K562 (cell line): ENCODE data around the gene CSTPP1. TPM values are rescaled to one million over a fixed set of nuclear protein-coding genes. Genes with fewer than 3 reads are reported as not detected.

ENCODE experiments used
- DDX20 ChIP-seq: fragments of 450-650 bp; IDR thresholded peaks from 2 replicates; pipeline ENCODE4 v1.6.1; 2016; ENCODE audit warnings: missing genetic modification characterization, low read depth, mild to moderate bottlenecking, missing compliant biosample characterization, moderate library complexity
- DEAF1 ChIP-seq: fragments of 450-650 bp; formaldehyde crosslinking; IDR thresholded peaks from 2 replicates; pipeline ENCODE4 v1.4.0; 2020; ENCODE audit warnings: mild to moderate bottlenecking, moderate library complexity
- FUS ChIP-seq: fragments of 200-400 bp; formaldehyde crosslinking; optimal IDR thresholded peaks from 2 replicates; pipeline ENCODE3; 2017; ENCODE audit warnings: low read depth, low read length
- HDAC8 ChIP-seq: fragments of 450-650 bp; IDR thresholded peaks from 2 replicates; pipeline ENCODE4 v1.6.1; 2016; ENCODE audit warnings: mild to moderate bottlenecking, missing genetic modification characterization, moderate library complexity, missing compliant biosample characterization
- JUN ChIP-seq, 2 experiments: sonication (generic) in 1 of 2; formaldehyde crosslinking in 1 of 2; IDR thresholded peaks; 2 replicates each; pipeline versions ENCODE4 v1.6.1 to v1.8.0; 2012 to 2022; ENCODE audit warnings: borderline replicate concordance in 2 of 2, mild to moderate bottlenecking in 2 of 2, improper control_type of control experiment in 1 of 2, low read depth in 1 of 2, low read length in 1 of 2, missing genetic modification reagents in 1 of 2
- KLF1 ChIP-seq: fragments of 450-650 bp; IDR thresholded peaks from 2 replicates; pipeline ENCODE4 v1.6.1; 2016; ENCODE audit warnings: missing genetic modification characterization, missing compliant biosample characterization
- RCOR1 ChIP-seq, 2 experiments: IDR thresholded peaks; 2 replicates each; pipeline ENCODE4 v1.6.1; 2012; ENCODE audit warnings: low read depth in 2 of 2, low read length in 2 of 2, borderline replicate concordance in 1 of 2, improper control_type of control experiment in 1 of 2
- YY1 ChIP-seq, 3 experiments: IDR thresholded peaks; 2 replicates each; pipeline ENCODE4 v1.6.1; 2011; ENCODE audit warnings: low read length in 2 of 3, mild to moderate bottlenecking in 2 of 3, moderate library complexity in 2 of 3, borderline replicate concordance in 1 of 3, control low read depth in 1 of 3, low read depth in 1 of 3; ENCODE audit not compliant: insufficient read depth in 3 of 3, insufficient replicate concordance in 2 of 3, control insufficient read depth in 1 of 3, insufficient read length in 1 of 3; ENCODE audit errors: extremely low read depth in 1 of 3
- ZBTB33 ChIP-seq: sonication (generic); formaldehyde crosslinking; IDR thresholded peaks from 2 replicates; pipeline ENCODE4 v1.8.1; 2023; ENCODE audit warnings: mild to moderate bottlenecking, missing genetic modification reagents
- ZMIZ1 ChIP-seq, 2 experiments: fragments of 150-350 bp in 1 of 2; IDR thresholded peaks; 2 replicates each; pipeline ENCODE4 v1.6.1; 2012 to 2016; ENCODE audit warnings: low read depth in 2 of 2, low read length in 2 of 2, mild to moderate bottlenecking in 1 of 2, moderate library complexity in 1 of 2
- ZNF140 ChIP-seq: fragments of 250-450 bp; sonication (Bioruptor Pico); IDR thresholded peaks from 2 replicates; pipeline ENCODE4 v1.8.0; 2021; ENCODE audit warnings: moderate library complexity, mild to moderate bottlenecking, inconsistent platforms
- polyA plus RNA-seq, 8 experiments: library from polyadenylated mRNA; depleted of rRNA in 4 of 8; stranded (reverse) in 5 of 8; unstranded in 3 of 8; fragments of >200 nt; fragmentation: Nextera tagmentation in 2 of 8; fragmentation: Illumina TruSeq in 1 of 8; extraction: Ambion mirVana in 2 of 8; extraction: Trizol in 1 of 8; gene quantifications; 2 replicates each; pipeline versions ENCODE4 v1.2.1 to v1.2.3, GENCODE V29; 2011 to 2014; ENCODE audit warnings: inconsistent platforms in 1 of 8, missing spikeins in 1 of 8
- total RNA-seq, 7 experiments: library from RNA; depleted of rRNA in 6 of 7; stranded (reverse); fragments of >200 nt in 6 of 7; fragmentation: Illumina TruSeq in 2 of 7; extraction: Trizol in 2 of 7; gene quantifications; 2 replicates each; pipeline versions ENCODE4 v1.2.1 to v1.2.3, GENCODE V29; 2011 to 2021; ENCODE audit warnings: low replicate concordance in 1 of 7
- TF ChIP-seq, protein P1 (sequence below): sonication (generic); formaldehyde crosslinking; IDR thresholded peaks from 2 replicates; pipeline ENCODE4 v1.8.0; 2022; ENCODE audit warnings: mild to moderate bottlenecking, missing genetic modification reagents
- TF ChIP-seq, protein P2 (sequence below): fragments of 450-650 bp; IDR thresholded peaks from 2 replicates; pipeline ENCODE4 v1.6.1; 2016; ENCODE audit warnings: mild to moderate bottlenecking

The CSTPP1 gene
- total and polyA plus RNA-seq, 9 of the 15 experiments (the other 6 are each of a cell fraction or from before 2014, with no cell fraction given), result 6.5 to 17.8 (median 9.2) TPM

GRCh38 chr11:46889689-46890475 lies 46.7 kb upstream of the CSTPP1 start (continued):
- TF ChIP-seq KLF1 (no peak), RCOR1 (IDR thresholded peaks at IDR 0.05; ENCODE audit: borderline replicate concordance in 1 of 2, low read depth in 2 of 2, low read length in 2 of 2) (peak in 1 of 2 experiments; percentile 43; a peak in 1 of 4 replicates), DDX20 (tag) (no peak), HDAC8 (no peak), ZMIZ1 (IDR thresholded peaks at IDR 0.05; ENCODE audit: low read depth in 2 of 2, low read length in 2 of 2) (0 out of 4 replicates have a peak, but pooled peaks of 1 of the 2 experiments have one; percentile 10), YY1 (IDR thresholded peaks at IDR 0.05; ENCODE audit: borderline replicate concordance in 1 of 3, control insufficient read depth in 1 of 3, extremely low read depth in 1 of 3, insufficient read depth in 3 of 3, insufficient read length in 1 of 3, insufficient replicate concordance in 2 of 3, low read depth in 1 of 3, low read length in 2 of 3) (peak in 1 of 3 experiments; percentile 20), ZNF140 (no peak), DEAF1 (peak; percentile 87), ZBTB33 (CRISPR knock-in tag) (0 out of 2 replicates have a peak, but pooled peaks have one; percentile 14), FUS (no peak), JUN (IDR thresholded peaks at IDR 0.05; ENCODE audit: borderline replicate concordance, low read depth, low read length) (0 out of 2 replicates have a peak, but pooled peaks have one; percentile 27), JUN (CRISPR knock-in tag; IDR thresholded peaks at IDR 0.05; ENCODE audit: borderline replicate concordance) (no peak)
- TF ChIP-seq, protein P1, sequence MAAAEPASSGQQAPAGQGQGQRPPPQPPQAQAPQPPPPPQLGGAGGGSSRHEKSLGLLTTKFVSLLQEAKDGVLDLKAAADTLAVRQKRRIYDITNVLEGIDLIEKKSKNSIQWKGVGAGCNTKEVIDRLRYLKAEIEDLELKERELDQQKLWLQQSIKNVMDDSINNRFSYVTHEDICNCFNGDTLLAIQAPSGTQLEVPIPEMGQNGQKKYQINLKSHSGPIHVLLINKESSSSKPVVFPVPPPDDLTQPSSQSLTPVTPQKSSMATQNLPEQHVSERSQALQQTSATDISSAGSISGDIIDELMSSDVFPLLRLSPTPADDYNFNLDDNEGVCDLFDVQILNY (CRISPR knock-in tag), result no peak
- TF ChIP-seq, protein P2, sequence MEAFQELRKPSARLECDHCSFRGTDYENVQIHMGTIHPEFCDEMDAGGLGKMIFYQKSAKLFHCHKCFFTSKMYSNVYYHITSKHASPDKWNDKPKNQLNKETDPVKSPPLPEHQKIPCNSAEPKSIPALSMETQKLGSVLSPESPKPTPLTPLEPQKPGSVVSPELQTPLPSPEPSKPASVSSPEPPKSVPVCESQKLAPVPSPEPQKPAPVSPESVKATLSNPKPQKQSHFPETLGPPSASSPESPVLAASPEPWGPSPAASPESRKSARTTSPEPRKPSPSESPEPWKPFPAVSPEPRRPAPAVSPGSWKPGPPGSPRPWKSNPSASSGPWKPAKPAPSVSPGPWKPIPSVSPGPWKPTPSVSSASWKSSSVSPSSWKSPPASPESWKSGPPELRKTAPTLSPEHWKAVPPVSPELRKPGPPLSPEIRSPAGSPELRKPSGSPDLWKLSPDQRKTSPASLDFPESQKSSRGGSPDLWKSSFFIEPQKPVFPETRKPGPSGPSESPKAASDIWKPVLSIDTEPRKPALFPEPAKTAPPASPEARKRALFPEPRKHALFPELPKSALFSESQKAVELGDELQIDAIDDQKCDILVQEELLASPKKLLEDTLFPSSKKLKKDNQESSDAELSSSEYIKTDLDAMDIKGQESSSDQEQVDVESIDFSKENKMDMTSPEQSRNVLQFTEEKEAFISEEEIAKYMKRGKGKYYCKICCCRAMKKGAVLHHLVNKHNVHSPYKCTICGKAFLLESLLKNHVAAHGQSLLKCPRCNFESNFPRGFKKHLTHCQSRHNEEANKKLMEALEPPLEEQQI, result no peak
